Fibroblast of lung (primary cell): Measurements from ENCODE around the gene GON7. TPM values are rescaled to one million over a fixed set of nuclear protein-coding genes. Genes with fewer than 3 reads are reported as not detected.
A peak's percentile ranks its signal among the peaks of the same experiment; 100 is the strongest.

Experiments used
- DNase-seq, 2 donors: peaks; one replicate each; pipeline versions ENCODE4 v3.0.0 to v3.0.0-alpha.2; 2010; ENCODE audit warnings: low read depth in 2 of 2
- H2AFZ ChIP-seq: 2 replicates; pipeline ENCODE4 v1.5.1; 2012; ENCODE audit warnings: low read length, control low read depth, inconsistent platforms
- H3K27ac ChIP-seq: 2 replicates; pipeline ENCODE4 v1.5.1; 2011; ENCODE audit warnings: low read length, control low read depth; ENCODE audit not compliant: insufficient read depth
- H3K27me3 ChIP-seq: 2 replicates; pipeline ENCODE4 v1.5.1; 2011; ENCODE audit warnings: mild to moderate bottlenecking, low read length; ENCODE audit not compliant: control insufficient read depth, insufficient read depth
- H3K36me3 ChIP-seq: 2 replicates; pipeline ENCODE4 v1.5.1; 2011; ENCODE audit warnings: low read length; ENCODE audit not compliant: control insufficient read depth, insufficient read depth
- H3K4me1 ChIP-seq: 2 replicates; pipeline ENCODE4 v1.5.1; 2011; ENCODE audit warnings: low read length; ENCODE audit not compliant: control insufficient read depth, insufficient read depth; ENCODE audit errors: extremely low read depth
- H3K4me2 ChIP-seq: 2 replicates; pipeline ENCODE4 v1.5.1; 2011; ENCODE audit warnings: low read length, control low read depth; ENCODE audit not compliant: insufficient read depth; ENCODE audit errors: extremely low read depth
- H3K4me3 ChIP-seq, 4 experiments: fragments of 200-600 bp in 1 of 4; sonication (generic) in 1 of 4; replicated peaks in 1 of 4; 2 replicates each; pipeline ENCODE4 v1.5.1; 2011 to 2016; ENCODE audit warnings: low read length in 4 of 4, low read depth in 3 of 4, mild to moderate bottlenecking in 3 of 4, control low read depth in 2 of 4, inconsistent platforms in 1 of 4, mixed read lengths in 1 of 4; ENCODE audit not compliant: insufficient read depth in 1 of 4; ENCODE audit errors: control extremely low read depth in 1 of 4
- H3K79me2 ChIP-seq: 2 replicates; pipeline ENCODE4 v1.5.1; 2012; ENCODE audit warnings: mild to moderate bottlenecking, low read length, inconsistent platforms; ENCODE audit not compliant: control insufficient read depth, insufficient read depth
- H3K9ac ChIP-seq: 2 replicates; pipeline ENCODE4 v1.5.1; 2011; ENCODE audit warnings: mild to moderate bottlenecking, low read length, control low read depth; ENCODE audit not compliant: insufficient read depth
- H3K9me3 ChIP-seq: 2 replicates; pipeline ENCODE4 v1.5.1; 2012; ENCODE audit warnings: low read depth, low read length; ENCODE audit not compliant: control insufficient read depth, insufficient read depth
- H4K20me1 ChIP-seq: 2 replicates; pipeline ENCODE4 v1.5.1; 2011; ENCODE audit warnings: low read length; ENCODE audit not compliant: control insufficient read depth, insufficient read depth; ENCODE audit errors: extremely low read depth
- EZH2 ChIP-seq: IDR thresholded peaks from 2 replicates; pipeline ENCODE4 v1.5.1; 2012; ENCODE audit warnings: low read length, control low read depth, mild to moderate bottlenecking; ENCODE audit errors: missing control alignments
- polyA plus RNA-seq, 2 donors: library from polyadenylated mRNA; depleted of rRNA in 1 of 2; stranded (reverse) in 1 of 2; unstranded in 1 of 2; fragments of >200 nt; gene quantifications; 2 replicates each; pipeline ENCODE4 v1.2.1, GENCODE V29; 2011 to 2012; ENCODE audit warnings: missing spikeins in 1 of 2
- total RNA-seq: library from RNA; depleted of rRNA; stranded (reverse); fragments of >200 nt; gene quantifications from 2 replicates; pipeline ENCODE4 v1.2.1, GENCODE V29; 2014
- TF ChIP-seq, protein P1 (sequence below), 2 donors: IDR thresholded peaks in 1 of 2; conservative IDR thresholded peaks in 1 of 2; 1 replicate in 1 of 2; 2 replicates in 1 of 2; pipeline ENCODE4 v1.5.1; 2011 to 2012; ENCODE audit warnings: low read length in 2 of 2, control low read depth in 1 of 2, inconsistent platforms in 1 of 2, low read depth in 1 of 2, mild to moderate bottlenecking in 1 of 2

Gene GON7
- total and polyA plus RNA-seq, 2 donors (not counting 1 experiment from before 2014, with no cell fraction given) = 13.1 to 17.2 TPM

DNA sequence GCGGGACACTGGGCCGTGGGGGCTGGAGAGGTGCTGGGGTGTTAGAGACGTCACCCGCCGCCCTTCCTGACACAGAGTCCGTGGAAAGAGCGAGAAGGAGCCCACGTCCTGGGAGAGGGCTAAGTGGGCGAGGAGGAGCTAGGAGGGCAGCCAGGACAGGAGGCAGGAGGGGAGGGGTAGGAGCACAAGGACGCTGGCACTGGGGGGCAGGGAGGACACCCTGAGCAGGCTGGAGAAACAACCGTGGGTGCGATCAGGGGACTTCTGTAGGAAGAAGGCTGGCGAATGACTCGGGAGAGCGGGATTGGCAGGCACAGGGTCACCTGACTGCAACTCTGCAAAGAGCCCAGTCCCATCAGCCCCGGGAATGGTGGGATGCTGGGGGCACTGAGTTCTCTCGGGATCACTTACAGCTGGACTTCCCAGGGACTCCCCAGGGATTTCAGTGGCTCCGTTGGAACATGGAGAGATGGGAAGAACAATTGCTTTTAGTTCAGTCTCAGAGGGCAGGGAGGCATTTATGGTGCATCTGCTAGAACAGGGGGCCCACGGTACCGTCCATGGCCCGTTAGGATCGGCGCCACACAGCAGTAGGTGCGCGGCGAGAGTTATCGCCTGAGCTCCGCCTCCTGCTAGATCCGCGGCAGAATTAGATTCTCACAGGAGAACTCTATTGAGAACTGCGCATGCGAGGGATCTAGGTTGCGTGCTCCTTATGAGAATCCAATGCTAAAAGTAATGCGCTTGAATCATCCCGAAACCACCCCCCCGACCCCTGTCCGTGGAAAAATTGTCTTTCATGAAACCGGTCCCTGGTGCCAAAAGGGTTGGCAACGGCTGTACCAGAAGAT lies 24.5 kb upstream of the GON7 start:
- H3K4me1 ChIP-seq = no peaks in the 10 kb centered on the region
- peak overlapping the region; percentile 13 for H3K27ac ChIP-seq
- H3K79me2 ChIP-seq = no peaks in the 10 kb centered on the region
- TF ChIP-seq, protein P1, sequence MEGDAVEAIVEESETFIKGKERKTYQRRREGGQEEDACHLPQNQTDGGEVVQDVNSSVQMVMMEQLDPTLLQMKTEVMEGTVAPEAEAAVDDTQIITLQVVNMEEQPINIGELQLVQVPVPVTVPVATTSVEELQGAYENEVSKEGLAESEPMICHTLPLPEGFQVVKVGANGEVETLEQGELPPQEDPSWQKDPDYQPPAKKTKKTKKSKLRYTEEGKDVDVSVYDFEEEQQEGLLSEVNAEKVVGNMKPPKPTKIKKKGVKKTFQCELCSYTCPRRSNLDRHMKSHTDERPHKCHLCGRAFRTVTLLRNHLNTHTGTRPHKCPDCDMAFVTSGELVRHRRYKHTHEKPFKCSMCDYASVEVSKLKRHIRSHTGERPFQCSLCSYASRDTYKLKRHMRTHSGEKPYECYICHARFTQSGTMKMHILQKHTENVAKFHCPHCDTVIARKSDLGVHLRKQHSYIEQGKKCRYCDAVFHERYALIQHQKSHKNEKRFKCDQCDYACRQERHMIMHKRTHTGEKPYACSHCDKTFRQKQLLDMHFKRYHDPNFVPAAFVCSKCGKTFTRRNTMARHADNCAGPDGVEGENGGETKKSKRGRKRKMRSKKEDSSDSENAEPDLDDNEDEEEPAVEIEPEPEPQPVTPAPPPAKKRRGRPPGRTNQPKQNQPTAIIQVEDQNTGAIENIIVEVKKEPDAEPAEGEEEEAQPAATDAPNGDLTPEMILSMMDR (conservative IDR thresholded peaks at IDR 0.05 in 1 of 2, IDR thresholded peaks at IDR 0.05 in 1 of 2; ENCODE audit: low read depth in 1 of 2, low read length in 2 of 2) = no peak
- no peak for TF ChIP-seq EZH2
- H3K27me3 ChIP-seq = no peaks in the 10 kb centered on the region
- no peaks in the 10 kb centered on the region for H4K20me1 ChIP-seq
- peak overlapping the region; percentile 4 for H3K9ac ChIP-seq
- peak overlapping the region; percentile 94 for H3K4me2 ChIP-seq
- H2AFZ ChIP-seq = peak overlapping the region; percentile 97
- no peaks in the 10 kb centered on the region for H3K9me3 ChIP-seq
- peaks cover 6% of the 10 kb centered on the region for H3K36me3 ChIP-seq
- DNase-seq = peak; percentile 49 to 65
- peak overlapping the region; percentile 36 to 65 (median 52) for H3K4me3 ChIP-seq

DNA sequence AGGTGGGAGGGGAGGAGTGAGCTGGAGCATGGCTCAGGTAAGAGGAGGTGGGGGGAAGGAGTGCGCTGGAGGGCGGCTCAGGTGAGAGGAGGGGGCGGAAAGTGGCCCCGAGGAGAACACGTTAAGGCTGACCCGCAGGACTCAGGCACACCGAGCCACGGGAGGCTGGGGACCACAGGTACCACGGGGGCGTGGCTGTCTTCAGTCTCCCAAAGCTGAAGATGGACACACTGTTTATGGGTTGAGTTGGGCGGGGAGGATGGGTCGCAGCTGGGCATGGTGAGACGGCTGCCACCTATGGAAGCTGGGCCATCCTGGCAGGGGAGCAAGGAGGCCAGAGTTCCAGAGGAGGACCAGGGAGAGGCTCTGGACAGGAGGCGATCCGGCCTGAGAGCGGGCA lies 23.7 kb upstream of the GON7 start:
- DNase-seq = no peak
- no peaks in the 10 kb centered on the region for H3K79me2 ChIP-seq
- no peaks in the 10 kb centered on the region for H3K27me3 ChIP-seq
- H3K9ac ChIP-seq = no peak overlapping the region
- H3K4me2 ChIP-seq = no peak overlapping the region
- no peaks in the 10 kb centered on the region for H3K4me1 ChIP-seq
- H4K20me1 ChIP-seq = no peaks in the 10 kb centered on the region
- no peak overlapping the region for H3K4me3 ChIP-seq
- H3K9me3 ChIP-seq = no peaks in the 10 kb centered on the region
- H2AFZ ChIP-seq = no peak overlapping the region
- no peak overlapping the region for H3K27ac ChIP-seq
- TF ChIP-seq EZH2 = no peak
- TF ChIP-seq, protein P1 (conservative IDR thresholded peaks at IDR 0.05 in 1 of 2, IDR thresholded peaks at IDR 0.05 in 1 of 2; ENCODE audit: low read depth in 1 of 2, low read length in 2 of 2) = no peak
- peaks cover 6% of the 10 kb centered on the region for H3K36me3 ChIP-seq

DNA sequence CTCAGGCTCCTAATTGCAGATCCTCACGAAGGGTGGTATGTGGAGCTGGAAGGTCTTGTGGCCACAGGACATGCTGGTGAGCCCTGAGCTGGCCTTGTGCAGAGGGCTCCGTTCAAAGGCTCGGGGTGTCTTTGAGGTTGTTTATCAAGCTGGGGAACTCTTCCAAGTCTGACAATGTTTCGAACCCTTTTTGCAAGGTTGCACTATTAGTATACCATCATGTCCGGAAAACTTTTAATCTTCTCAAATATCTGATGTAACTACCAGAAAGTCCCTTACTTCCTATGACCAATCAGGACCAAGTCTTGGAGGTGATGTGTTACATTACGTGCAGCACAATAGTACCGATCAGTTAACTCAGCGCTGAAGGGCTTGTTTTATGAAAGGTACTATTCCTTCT lies 21.7 kb upstream of the GON7 start:
- H4K20me1 ChIP-seq = no peaks in the 10 kb centered on the region
- TF ChIP-seq, protein P1 (conservative IDR thresholded peaks at IDR 0.05 in 1 of 2, IDR thresholded peaks at IDR 0.05 in 1 of 2; ENCODE audit: low read depth in 1 of 2, low read length in 2 of 2) = no peak
- no peak for TF ChIP-seq EZH2
- H3K4me1 ChIP-seq = no peaks in the 10 kb centered on the region

More for the DNA sequence above, 21.7 kb upstream of the GON7 start:
- Histone ChIP-seq H3K4me3 (no peak overlapping the region), H3K27me3 (no peaks in the 10 kb centered on the region), H2AFZ (no peak overlapping the region), H3K27ac (no peak overlapping the region), H3K36me3 (peaks cover 6% of the 10 kb centered on the region), H3K9me3 (no peaks in the 10 kb centered on the region), H3K4me2 (no peak overlapping the region), H3K9ac (no peak overlapping the region), H3K79me2 (no peaks in the 10 kb centered on the region)
- no peak for DNase-seq
